ENCODE results near the gene DNAJB8. TPM values are rescaled to one million over a fixed set of nuclear protein-coding genes. Genes with fewer than 3 reads are reported as not detected.

DNAJB8 gene
- total RNA-seq, 1 experiment from 2014 or later, result not detected

- peaks cover 19% of the 10 kb centered on the region for H3K4me1 ChIP-seq (ENCODE audit: insufficient read depth, low read length, poor library complexity, severe bottlenecking)
- H3K27ac ChIP-seq (ENCODE audit: low read depth, low read length, poor library complexity, severe bottlenecking), result peak overlapping the region; percentile 60
- DNase-seq (ENCODE audit: low spot score), result peak; percentile 43
- H3K27me3 ChIP-seq (replicated peaks; ENCODE audit: insufficient read depth, low read depth, low read length, poor library complexity), result peaks cover 13% of the 10 kb centered on the region
- TF ChIP-seq CTCF (conservative IDR thresholded peaks at IDR 0.05; ENCODE audit: low read depth, low read length), result no peak
- no peak for TF ChIP-seq EZH2 (IDR thresholded peaks at IDR 0.05; ENCODE audit: borderline replicate concordance, low read depth, low read length, poor library complexity, severe bottlenecking)
- peak overlapping the region; percentile 81 for H3K4me3 ChIP-seq (ENCODE audit: low read depth, low read length, poor library complexity, severe bottlenecking)
- CTCF ChIA-PET, result interaction anchor here (0.8 to 1.3 kb wide), 3 partner anchors 8 to 95 kb away, joined by 3 to 4 read pairs (median 3); no protein-coding TSS in a partner anchor
- POLR2A ChIA-PET (ENCODE audit: low non-redundant PET), result no interaction called here
- H3K36me3 ChIP-seq (ENCODE audit: insufficient read depth, low read length, poor library complexity, severe bottlenecking), result no peaks in the 10 kb centered on the region
- no peaks in the 10 kb centered on the region for H3K9me3 ChIP-seq (ENCODE audit: low read depth, low read length, poor library complexity, severe bottlenecking)
- intact Hi-C loops (cut with micrococcal nuclease; ENCODE audit: unreplicated experiment), result loop anchor here (5.0 kb wide), 1 partner anchor 317 kb away; no protein-coding TSS in a partner anchor
- BruUV-seq (replicated peaks), result no TSS peak
These were observed 22.9 kb upstream of the DNAJB8 start for GRCh38 chr3:128489674-128489926.

- Histone ChIP-seq H3K4me3 (ENCODE audit: low read depth, low read length, poor library complexity, severe bottlenecking) (peak overlapping the region; percentile 81), H3K27me3 (replicated peaks; ENCODE audit: insufficient read depth, low read depth, low read length, poor library complexity) (peaks cover 13% of the 10 kb centered on the region), H3K9me3 (ENCODE audit: low read depth, low read length, poor library complexity, severe bottlenecking) (no peaks in the 10 kb centered on the region), H3K27ac (ENCODE audit: low read depth, low read length, poor library complexity, severe bottlenecking) (peak overlapping the region; percentile 60), H3K4me1 (ENCODE audit: insufficient read depth, low read length, poor library complexity, severe bottlenecking) (peaks cover 19% of the 10 kb centered on the region), H3K36me3 (ENCODE audit: insufficient read depth, low read length, poor library complexity, severe bottlenecking) (no peaks in the 10 kb centered on the region)
- TF ChIP-seq CTCF (conservative IDR thresholded peaks at IDR 0.05; ENCODE audit: low read depth, low read length) (no peak), EZH2 (IDR thresholded peaks at IDR 0.05; ENCODE audit: borderline replicate concordance, low read depth, low read length, poor library complexity, severe bottlenecking) (no peak)
- intact Hi-C loops (cut with micrococcal nuclease; ENCODE audit: unreplicated experiment), result loop anchor here (5.0 kb wide), 1 partner anchor 317 kb away; no protein-coding TSS in a partner anchor
- no TSS peak for BruUV-seq (replicated peaks)
- DNase-seq (ENCODE audit: low spot score), result peak; percentile 73
- ChIA-PET POLR2A (ENCODE audit: low non-redundant PET) (no interaction called here), CTCF (interaction anchor here (0.8 to 1.3 kb wide), 3 partner anchors 9 to 95 kb away, joined by 3 to 4 read pairs (median 3); no protein-coding TSS in a partner anchor)
These were observed 22.4 kb upstream of the DNAJB8 start for GRCh38 chr3:128488991-128489673.

- no peak for TF ChIP-seq CTCF (conservative IDR thresholded peaks at IDR 0.05; ENCODE audit: low read depth, low read length)
- no peak for TF ChIP-seq EZH2 (IDR thresholded peaks at IDR 0.05; ENCODE audit: borderline replicate concordance, low read depth, low read length, poor library complexity, severe bottlenecking)
- DNase-seq (ENCODE audit: low spot score), result peak; percentile 50
- H3K27ac ChIP-seq (ENCODE audit: low read depth, low read length, poor library complexity, severe bottlenecking), result peak overlapping the region; percentile 60
- POLR2A ChIA-PET (ENCODE audit: low non-redundant PET), result no interaction called here
- CTCF ChIA-PET, result interaction anchor here (1.2 kb wide), 1 partner anchor 49 kb away, joined by 3 read pairs; no protein-coding TSS in a partner anchor
- H3K27me3 ChIP-seq (replicated peaks; ENCODE audit: insufficient read depth, low read depth, low read length, poor library complexity), result peaks cover 13% of the 10 kb centered on the region
- peaks cover 19% of the 10 kb centered on the region for H3K4me1 ChIP-seq (ENCODE audit: insufficient read depth, low read length, poor library complexity, severe bottlenecking)
- H3K4me3 ChIP-seq (ENCODE audit: low read depth, low read length, poor library complexity, severe bottlenecking), result peak overlapping the region; percentile 81
- intact Hi-C loops (cut with micrococcal nuclease; ENCODE audit: unreplicated experiment), result loop anchor here (5.0 kb wide), 1 partner anchor 316 kb away; no protein-coding TSS in a partner anchor
- H3K9me3 ChIP-seq (ENCODE audit: low read depth, low read length, poor library complexity, severe bottlenecking), result no peaks in the 10 kb centered on the region
- no peaks in the 10 kb centered on the region for H3K36me3 ChIP-seq (ENCODE audit: insufficient read depth, low read length, poor library complexity, severe bottlenecking)
- BruUV-seq (replicated peaks), result no TSS peak
These were observed 21.9 kb upstream of the DNAJB8 start for GRCh38 chr3:128488636-128488990.

Measured in A673 (cell line).